Measurements from ENCODE around the gene C22orf39.

C22orf39 gene

DNA sequence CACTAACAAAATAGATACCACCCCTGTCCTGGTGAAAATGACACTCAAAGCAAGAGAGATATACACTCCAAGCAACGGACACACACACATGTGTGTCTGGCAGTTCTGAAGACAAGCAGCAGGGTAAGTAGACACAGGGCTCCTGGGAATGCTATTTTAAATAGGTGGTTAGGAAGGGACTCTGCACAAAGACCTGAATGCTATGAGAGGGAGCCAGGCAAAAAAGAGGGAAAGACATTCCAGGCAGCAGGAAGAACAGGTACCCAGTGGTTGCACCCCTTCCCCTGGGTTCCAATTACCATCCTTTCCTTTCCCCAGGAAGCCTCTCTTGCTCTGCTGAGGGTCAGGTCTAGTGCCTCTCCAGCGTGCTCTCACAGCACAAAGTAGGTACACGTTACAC lies 28.5 kb upstream of the C22orf39 start:
- no peak overlapping the region for H3K4me3 ChIP-seq (replicated peaks; ENCODE audit: low read depth, low read length)
- TF ChIP-seq, protein P1, sequence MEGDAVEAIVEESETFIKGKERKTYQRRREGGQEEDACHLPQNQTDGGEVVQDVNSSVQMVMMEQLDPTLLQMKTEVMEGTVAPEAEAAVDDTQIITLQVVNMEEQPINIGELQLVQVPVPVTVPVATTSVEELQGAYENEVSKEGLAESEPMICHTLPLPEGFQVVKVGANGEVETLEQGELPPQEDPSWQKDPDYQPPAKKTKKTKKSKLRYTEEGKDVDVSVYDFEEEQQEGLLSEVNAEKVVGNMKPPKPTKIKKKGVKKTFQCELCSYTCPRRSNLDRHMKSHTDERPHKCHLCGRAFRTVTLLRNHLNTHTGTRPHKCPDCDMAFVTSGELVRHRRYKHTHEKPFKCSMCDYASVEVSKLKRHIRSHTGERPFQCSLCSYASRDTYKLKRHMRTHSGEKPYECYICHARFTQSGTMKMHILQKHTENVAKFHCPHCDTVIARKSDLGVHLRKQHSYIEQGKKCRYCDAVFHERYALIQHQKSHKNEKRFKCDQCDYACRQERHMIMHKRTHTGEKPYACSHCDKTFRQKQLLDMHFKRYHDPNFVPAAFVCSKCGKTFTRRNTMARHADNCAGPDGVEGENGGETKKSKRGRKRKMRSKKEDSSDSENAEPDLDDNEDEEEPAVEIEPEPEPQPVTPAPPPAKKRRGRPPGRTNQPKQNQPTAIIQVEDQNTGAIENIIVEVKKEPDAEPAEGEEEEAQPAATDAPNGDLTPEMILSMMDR (IDR thresholded peaks at IDR 0.05; ENCODE audit: low read depth, low read length, missing control alignments): no peak
- DNase-seq (ENCODE audit: extremely low read depth, low read depth): no peak

DNA sequence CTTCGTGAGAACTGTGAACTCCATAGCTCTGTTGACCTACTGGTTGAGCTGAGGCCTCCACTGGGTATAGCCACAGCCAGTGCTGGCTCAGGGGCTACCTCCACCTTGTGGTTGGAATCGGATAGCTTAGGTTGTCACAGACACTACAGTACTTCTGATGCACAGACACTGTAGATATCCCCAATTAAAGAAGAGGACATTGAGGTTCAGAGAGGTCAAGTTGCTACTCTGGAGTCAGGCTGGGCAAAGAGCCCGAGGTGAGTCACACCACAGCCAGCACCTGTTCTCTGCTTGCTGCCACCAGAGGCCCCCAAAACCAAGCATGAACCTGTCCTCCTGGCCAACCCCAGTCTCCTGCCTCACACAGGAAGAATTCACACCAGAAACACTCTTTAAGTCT lies 26.1 kb upstream of the C22orf39 start:
- H3K4me3 ChIP-seq (replicated peaks; ENCODE audit: low read depth, low read length): no peak overlapping the region
- TF ChIP-seq, protein P1 (IDR thresholded peaks at IDR 0.05; ENCODE audit: low read depth, low read length, missing control alignments): no peak
- no peak for DNase-seq (ENCODE audit: extremely low read depth, low read depth)

DNA sequence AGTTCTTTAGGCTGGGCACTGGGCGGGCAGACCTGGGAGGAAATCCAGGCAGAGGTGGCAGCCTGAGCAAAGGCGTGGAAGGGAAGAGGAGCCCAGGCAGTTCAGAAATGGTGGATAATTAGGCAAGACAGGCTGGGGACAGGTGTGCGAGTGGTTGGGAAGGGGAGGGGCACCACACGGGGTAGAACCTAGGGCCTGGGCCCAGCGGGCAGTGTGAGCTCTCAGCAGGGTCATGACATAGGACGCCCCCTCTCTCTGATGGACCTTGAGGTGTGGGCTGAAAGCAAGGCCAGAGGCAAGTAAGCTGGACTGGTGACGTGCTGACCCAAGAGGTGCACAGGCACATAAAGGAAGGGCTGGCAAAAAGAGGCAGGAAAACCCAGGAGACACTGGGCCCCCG lies 24.7 kb upstream of the C22orf39 start:
- TF ChIP-seq, protein P1 (IDR thresholded peaks at IDR 0.05; ENCODE audit: low read depth, low read length, missing control alignments): no peak
- DNase-seq (ENCODE audit: extremely low read depth, low read depth): no peak
- no peak overlapping the region for H3K4me3 ChIP-seq (replicated peaks; ENCODE audit: low read depth, low read length)

DNA sequence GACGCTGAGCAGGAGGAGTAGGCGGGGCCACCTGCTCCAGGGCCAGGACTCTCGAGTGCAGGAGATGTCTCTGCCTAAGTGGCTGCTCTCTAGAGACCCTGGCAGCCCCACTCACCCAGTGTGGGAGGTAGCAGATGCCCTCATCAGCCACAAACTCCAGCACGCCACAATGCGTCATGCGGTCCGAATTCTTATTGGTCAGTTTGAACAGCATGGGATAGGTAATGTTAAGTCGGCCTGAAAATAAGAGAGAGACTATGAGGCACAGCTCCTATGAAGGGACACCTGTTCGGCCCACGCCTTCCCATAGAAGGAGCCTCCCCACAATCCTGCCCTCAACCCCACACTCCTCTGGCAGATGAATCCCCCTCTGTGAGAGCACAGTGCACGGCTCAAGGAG lies 24.1 kb upstream of the C22orf39 start:
- DNase-seq (ENCODE audit: extremely low read depth, low read depth): no peak
- TF ChIP-seq, protein P1 (IDR thresholded peaks at IDR 0.05; ENCODE audit: low read depth, low read length, missing control alignments): no peak

DNA sequence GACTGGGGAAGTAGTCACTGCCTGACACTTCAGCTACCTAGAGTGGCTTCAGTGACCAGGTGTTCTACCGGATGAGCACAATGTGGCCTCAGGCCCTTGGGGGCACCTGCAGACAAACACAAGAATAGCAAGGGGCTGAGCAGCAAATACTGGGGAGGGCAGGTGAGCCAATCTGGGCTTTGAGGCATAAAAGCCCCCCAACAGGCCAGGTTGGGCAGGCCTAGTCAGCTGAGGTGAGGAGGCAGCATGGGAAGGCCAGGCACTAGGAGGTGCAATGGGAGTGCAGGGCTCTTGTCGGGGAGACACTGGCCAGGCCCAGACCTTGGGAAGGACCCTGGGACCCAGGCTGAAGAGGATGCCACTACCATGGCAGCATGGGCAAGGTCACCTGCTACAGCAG lies 22.5 kb upstream of the C22orf39 start:
- DNase-seq (ENCODE audit: extremely low read depth, low read depth): no peak
- TF ChIP-seq, protein P1 (IDR thresholded peaks at IDR 0.05; ENCODE audit: low read depth, low read length, missing control alignments): no peak
- no peak overlapping the region for H3K4me3 ChIP-seq (replicated peaks; ENCODE audit: low read depth, low read length)

More for the DNA sequence above, 24.1 kb upstream of the C22orf39 start:
- H3K4me3 ChIP-seq (replicated peaks; ENCODE audit: low read depth, low read length): no peak overlapping the region

DNA sequence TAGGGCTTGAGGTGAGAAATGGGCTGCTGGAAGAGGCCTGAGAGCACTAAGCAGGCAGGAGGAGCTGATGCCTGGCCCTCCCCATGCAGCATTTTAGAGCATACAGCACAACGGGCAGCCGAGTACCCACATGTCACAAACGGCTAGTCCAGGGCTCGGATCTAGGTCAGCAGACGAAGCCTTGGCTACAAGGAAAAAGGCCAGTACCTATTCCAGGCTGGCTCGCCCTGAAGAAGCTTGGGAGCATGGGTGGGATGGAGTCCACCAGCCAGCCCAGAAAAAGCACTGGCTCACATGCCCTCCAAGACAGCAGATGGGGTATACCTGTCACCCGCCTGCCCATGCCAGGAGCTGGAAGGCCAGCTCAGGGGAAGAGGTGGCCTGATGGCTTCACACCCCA lies 21.9 kb upstream of the C22orf39 start:
- DNase-seq (ENCODE audit: extremely low read depth, low read depth): no peak
- TF ChIP-seq, protein P1 (IDR thresholded peaks at IDR 0.05; ENCODE audit: low read depth, low read length, missing control alignments): no peak
- no peak overlapping the region for H3K4me3 ChIP-seq (replicated peaks; ENCODE audit: low read depth, low read length)

DNA sequence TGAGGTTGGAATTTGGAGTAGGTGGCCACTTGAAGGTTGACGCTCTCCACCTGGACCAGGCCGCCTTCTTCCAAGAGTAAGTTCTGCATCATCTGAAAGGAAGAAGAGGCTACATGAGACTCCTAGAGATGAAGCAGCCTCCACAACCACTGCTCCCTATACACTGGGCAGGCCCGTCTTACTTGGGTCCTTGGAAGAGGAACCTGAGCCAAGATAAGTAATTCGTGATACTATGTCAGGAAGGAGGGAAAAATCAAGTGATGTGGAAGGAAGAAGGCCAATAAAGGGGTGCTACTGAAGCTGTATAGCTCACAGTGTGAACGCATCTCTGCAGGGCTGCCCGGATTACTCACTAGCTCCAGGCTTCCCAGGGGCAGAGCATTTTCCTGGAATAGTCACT lies 20.4 kb upstream of the C22orf39 start:
- no peak overlapping the region for H3K4me3 ChIP-seq (replicated peaks; ENCODE audit: low read depth, low read length)
- TF ChIP-seq, protein P1 (IDR thresholded peaks at IDR 0.05; ENCODE audit: low read depth, low read length, missing control alignments): no peak
- no peak for DNase-seq (ENCODE audit: extremely low read depth, low read depth)
